H9 (cell line): ENCODE measurements around the gene SYCN. TPM values are rescaled to one million over a fixed set of nuclear protein-coding genes. Genes with fewer than 3 reads are reported as not detected.

Experiments
- DNase-seq: peaks from one replicate; pipeline ENCODE4 v3.0.0-alpha.2; 2017
- H2AFZ ChIP-seq: one replicate; pipeline ENCODE4 v1.6.1; 2013; ENCODE audit warnings: mild to moderate bottlenecking, low read length, control low read depth, moderate library complexity
- H2AK5ac ChIP-seq: 2 replicates; pipeline ENCODE4 v1.6.1; 2013; ENCODE audit warnings: low read length, control low read depth, mixed read lengths; ENCODE audit not compliant: insufficient read length
- H2BK120ac ChIP-seq: one replicate; pipeline ENCODE4 v1.6.1; 2013; ENCODE audit warnings: low read depth, mild to moderate bottlenecking, low read length, control low read depth, inconsistent platforms; ENCODE audit not compliant: poor library complexity, severe bottlenecking
- H2BK12ac ChIP-seq: 2 replicates; pipeline ENCODE4 v1.6.1; 2013; ENCODE audit warnings: low read length, control low read depth, mixed read lengths, low read depth; ENCODE audit not compliant: insufficient read length
- H2BK15ac ChIP-seq: 2 replicates; pipeline ENCODE4 v1.6.1; 2013; ENCODE audit warnings: low read depth, low read length, control low read depth
- H2BK20ac ChIP-seq: one replicate; pipeline ENCODE4 v1.6.1; 2013; ENCODE audit warnings: low read depth, mild to moderate bottlenecking, low read length, control low read depth, inconsistent platforms; ENCODE audit not compliant: poor library complexity, severe bottlenecking
- H2BK5ac ChIP-seq: 2 replicates; pipeline ENCODE4 v1.6.1; 2013; ENCODE audit warnings: low read length, control low read depth, mixed read lengths; ENCODE audit not compliant: insufficient read length
- H3K14ac ChIP-seq: 2 replicates; pipeline ENCODE4 v1.6.1; 2013; ENCODE audit warnings: low read length, control low read depth; ENCODE audit not compliant: insufficient read depth
- H3K18ac ChIP-seq: 2 replicates; pipeline ENCODE4 v1.6.1; 2013; ENCODE audit warnings: low read depth, mild to moderate bottlenecking, mixed read lengths, low read length, control low read depth; ENCODE audit not compliant: insufficient read length
- H3K23ac ChIP-seq: 2 replicates; pipeline ENCODE4 v1.6.1; 2013; ENCODE audit warnings: low read length, control low read depth, mixed read lengths, low read depth; ENCODE audit not compliant: insufficient read length
- H3K23me2 ChIP-seq: 2 replicates; pipeline ENCODE4 v1.6.1; 2013; ENCODE audit warnings: low read depth, mild to moderate bottlenecking, mixed read lengths, low read length, control low read depth; ENCODE audit not compliant: insufficient read length, poor library complexity, severe bottlenecking
- H3K27ac ChIP-seq: 2 replicates; pipeline ENCODE4 v1.5.1; 2013; ENCODE audit warnings: low read length, control low read depth, mixed read lengths, low read depth; ENCODE audit not compliant: insufficient read length
- H3K27me3 ChIP-seq: 2 replicates; pipeline ENCODE4 v1.6.1; 2013; ENCODE audit warnings: low read length, control low read depth, inconsistent platforms; ENCODE audit not compliant: insufficient read depth
- H3K4ac ChIP-seq: 2 replicates; pipeline ENCODE4 v1.6.1; 2013; ENCODE audit warnings: low read depth, mild to moderate bottlenecking, control low read depth, inconsistent platforms, low read length, moderate library complexity
- H3K4me1 ChIP-seq: 2 replicates; pipeline ENCODE4 v1.6.1; 2013; ENCODE audit warnings: low read length, control low read depth, inconsistent platforms; ENCODE audit not compliant: insufficient read depth
- H3K4me2 ChIP-seq: 2 replicates; pipeline ENCODE4 v1.6.1; 2013; ENCODE audit warnings: low read length, control low read depth, mixed read lengths; ENCODE audit not compliant: insufficient read length, insufficient read depth
- H3K56ac ChIP-seq: 2 replicates; pipeline ENCODE4 v1.6.1; 2013; ENCODE audit warnings: low read depth, mild to moderate bottlenecking, mixed read lengths, low read length, control low read depth; ENCODE audit not compliant: insufficient read length
- H3K79me1 ChIP-seq: 2 replicates; pipeline ENCODE4 v1.6.1; 2013; ENCODE audit warnings: low read depth, mild to moderate bottlenecking, moderate library complexity, low read length, control low read depth, inconsistent platforms; ENCODE audit not compliant: insufficient read depth, poor library complexity, severe bottlenecking
- H3K79me2 ChIP-seq: 2 replicates; pipeline ENCODE4 v1.6.1; 2013; ENCODE audit warnings: low read length, control low read depth, inconsistent platforms; ENCODE audit not compliant: insufficient read depth
- H3K9ac ChIP-seq: 2 replicates; pipeline ENCODE4 v1.6.1; 2013; ENCODE audit warnings: low read length, control low read depth, mixed read lengths; ENCODE audit not compliant: insufficient read length; ENCODE audit errors: extremely low read depth
- H3K9me3 ChIP-seq: one replicate; pipeline ENCODE4 v1.6.1; 2013; ENCODE audit warnings: low read depth, low read length, inconsistent platforms; ENCODE audit not compliant: control insufficient read depth
- H3T11ph ChIP-seq: one replicate; pipeline ENCODE4 v1.6.1; 2013; ENCODE audit warnings: mild to moderate bottlenecking, low read length, control low read depth, inconsistent platforms
- H4K20me1 ChIP-seq: one replicate; pipeline ENCODE4 v1.6.1; 2013; ENCODE audit not compliant: control insufficient read depth, insufficient read length, insufficient read depth
- H4K5ac ChIP-seq: 2 replicates; pipeline ENCODE4 v1.6.1; 2013; ENCODE audit warnings: low read depth, mild to moderate bottlenecking, mixed read lengths, low read length, control low read depth; ENCODE audit not compliant: insufficient read length
- H4K8ac ChIP-seq: replicated peaks from 2 replicates; pipeline ENCODE4 v1.6.1; 2013; ENCODE audit warnings: low read length, control low read depth, mixed read lengths, low read depth; ENCODE audit not compliant: insufficient read length
- H4K91ac ChIP-seq: 2 replicates; pipeline ENCODE4 v1.6.1; 2013; ENCODE audit warnings: low read depth, mild to moderate bottlenecking, moderate library complexity, mixed read lengths, low read length, control low read depth; ENCODE audit not compliant: insufficient read length
- H3K27ac Mint-ChIP-seq, 3 experiments: 2 replicates in 2 of 3; 3 replicates in 1 of 3; pipeline ENCODE4 v1.8.0; 2020 to 2021; ENCODE audit warnings: mixed read lengths in 3 of 3, mild to moderate bottlenecking in 1 of 3, moderate library complexity in 1 of 3
- H3K27me3 Mint-ChIP-seq: 2 replicates; pipeline ENCODE4 v1.8.0; 2021; ENCODE audit warnings: low read depth, mild to moderate bottlenecking, moderate library complexity, mixed read lengths
- H3K36me3 Mint-ChIP-seq, 3 experiments: 2 replicates in 2 of 3; 3 replicates in 1 of 3; pipeline ENCODE4 v1.8.0; 2020 to 2021; ENCODE audit warnings: low read depth in 3 of 3, mixed read lengths in 3 of 3; ENCODE audit not compliant: insufficient read depth in 1 of 3
- H3K4me1 Mint-ChIP-seq, 2 experiments: 2 replicates each; pipeline ENCODE4 v1.8.0; 2020; ENCODE audit warnings: mixed read lengths in 2 of 2
- H3K4me3 Mint-ChIP-seq, 2 experiments: 2 replicates in 1 of 2; 3 replicates in 1 of 2; pipeline ENCODE4 v1.8.0; 2020 to 2021; ENCODE audit warnings: mild to moderate bottlenecking in 2 of 2, mixed read lengths in 2 of 2, moderate library complexity in 1 of 2
- H3K9me3 Mint-ChIP-seq, 2 experiments: 2 replicates in 1 of 2; 3 replicates in 1 of 2; pipeline ENCODE4 v1.8.0; 2020; ENCODE audit warnings: mild to moderate bottlenecking in 2 of 2, mixed read lengths in 2 of 2, moderate library complexity in 1 of 2
- CTCF ChIP-seq: fragments of 200-600 bp; sonication (generic); conservative IDR thresholded peaks from 3 replicates; pipeline ENCODE4 v1.8.0; 2021; ENCODE audit warnings: antibody characterized with exemption, mild to moderate bottlenecking
- WGBS: extraction: QIAGEN DNeasy Blood & Tissue Kit; methylation state at CpG from one replicate; pipeline ENCODE4 v1.1.7; 2013; ENCODE audit warnings: missing lambda C conversion rate, low lambda C conversion rate, mixed read lengths; ENCODE audit not compliant: insufficient read length; ENCODE audit errors: extremely low coverage; 5-methylcytosine and 5-hydroxymethylcytosine counted together
- total RNA-seq: library from RNA; stranded (reverse); gene quantifications from 2 replicates; pipeline ENCODE4 v1.2.1, GENCODE V29; 2021

The SYCN gene
- total RNA-seq, 1 experiment from 2014 or later = not detected

- Histone ChIP-seq H4K20me1 (peaks cover 2% of the 10 kb centered on the region), H3K14ac (no peak overlapping the region), H3K27me3 (no peaks in the 10 kb centered on the region), H2BK15ac (no peak overlapping the region), H3K79me1 (no peaks in the 10 kb centered on the region), H2BK12ac (no peak overlapping the region), H3K18ac (no peak overlapping the region), H3K56ac (no peak overlapping the region), H4K91ac (no peak overlapping the region), H4K5ac (no peak overlapping the region), H3T11ph (no peak overlapping the region), H4K8ac (no peak overlapping the region), H2BK120ac (no peak overlapping the region), H3K27ac (no peak overlapping the region), H3K9me3 (no peaks in the 10 kb centered on the region), H2BK5ac (no peak overlapping the region), H2AFZ (no peak overlapping the region), H3K23me2 (peaks cover 3% of the 10 kb centered on the region), H2AK5ac (no peak overlapping the region), H3K23ac (no peak overlapping the region), H3K4me1 (no peaks in the 10 kb centered on the region; the same call in 1 of the 2 replicates), H2BK20ac (no peak overlapping the region), H3K4me2 (no peak overlapping the region), H3K79me2 (no peaks in the 10 kb centered on the region; the same call in 1 of the 2 replicates), H3K9ac (no peak overlapping the region), H3K4ac (no peak overlapping the region)
- H3K4me3 Mint-ChIP-seq = no peak overlapping the region
- DNase-seq = no peak
- peaks cover 21 to 28% of the 10 kb centered on the region in 2 experiments for H3K4me1 Mint-ChIP-seq
- TF ChIP-seq CTCF = no peak
- H3K27me3 Mint-ChIP-seq = no peaks in the 10 kb centered on the region
- no CpG with 5 or more reads among the region's 9 CpGs for WGBS
- H3K27ac Mint-ChIP-seq = no peak overlapping the region
- H3K36me3 Mint-ChIP-seq = peaks cover 0 to 4% (median 4%) of the 10 kb centered on the region in 3 experiments; a peak in 3 of 7 replicates
- no peaks in the 10 kb centered on the region for H3K9me3 Mint-ChIP-seq
These were observed 40.4 kb downstream of the SYCN start for GRCh38 chr19:39163621-39164020.
